ENCODE measurements around the gene GALE. TPM values are rescaled to one million over a fixed set of nuclear protein-coding genes. Genes with fewer than 3 reads are reported as not detected.

The GALE gene
- total RNA-seq, 1 donor from 2014 or later = 15.9 TPM

- Mint-ChIP-seq H3K27me3 (no peaks in the 10 kb centered on the region), H3K27ac (no peak overlapping the region), H3K4me1 (peaks cover 34% of the 10 kb centered on the region), H3K4me3 (peak overlapping the region; percentile 11), H3K36me3 (ENCODE audit: low read depth) (peaks cover 14% of the 10 kb centered on the region), H3K9me3 (no peaks in the 10 kb centered on the region)
- CTCF ChIA-PET = interaction anchor here (1.9 to 2.5 kb wide), 2 partner anchors 34 to 140 kb away, joined by 10 to 18 read pairs; no protein-coding TSS in a partner anchor
- TF ChIP-seq CTCF (IDR thresholded peaks at IDR 0.05) = no peak
- no peak for DNase-seq
- no peak for ATAC-seq (ENCODE audit: low read depth)
- POLR2A ChIA-PET = interaction anchor here (1.0 to 4.9 kb wide), 3 partner anchors 14 to 141 kb away, joined by 3 to 61 read pairs (median 4); partner anchors contain the start of genes LYPLA2 and RPL11
- intact Hi-C loops (cut with micrococcal nuclease) = no loop called here
Observed at GRCh38 chr1:23776217-23776616, 24.3 kb downstream of the GALE start.

DNA sequence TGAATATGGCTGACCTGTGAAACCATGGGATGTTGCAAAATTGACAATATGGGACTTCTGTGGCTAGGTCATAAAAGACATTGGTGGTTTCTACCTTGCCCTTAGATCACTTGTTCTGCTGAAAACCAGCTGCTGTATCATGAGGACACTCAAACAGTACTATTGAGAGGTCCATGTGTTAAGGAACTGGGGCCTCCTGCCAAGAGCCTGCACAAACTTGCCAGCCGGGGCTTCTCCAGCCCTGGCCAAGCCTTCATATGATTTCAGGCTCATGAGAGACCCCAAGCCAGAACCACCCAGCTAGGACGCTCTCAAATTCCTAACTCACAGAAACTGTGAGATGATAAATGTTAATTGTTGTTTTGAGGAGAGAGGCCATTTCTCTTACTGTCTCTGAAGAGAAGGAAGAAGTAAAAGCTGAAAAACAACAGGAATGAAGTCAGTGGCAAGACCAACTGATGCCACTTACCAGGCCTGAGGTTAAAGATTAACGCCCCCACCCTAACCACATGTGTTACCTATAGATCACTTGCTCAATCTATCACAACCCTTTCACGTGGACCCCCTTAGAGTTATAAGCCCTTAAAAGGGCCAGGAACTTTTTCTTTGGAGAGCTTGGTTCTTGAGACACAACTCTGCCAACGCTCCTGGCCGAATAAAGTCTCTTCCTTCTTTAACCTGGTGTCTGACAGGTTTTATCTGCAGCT, 26.2 kb downstream of the GALE start:
- ATAC-seq (ENCODE audit: low read depth) (no peak), DNase-seq (no peak)
- ChIA-PET POLR2A (interaction anchor here (1.0 kb wide), 1 partner anchor 28 kb away, joined by 3 read pairs; no protein-coding TSS in a partner anchor), CTCF (interaction anchor here (0.9 to 2.5 kb wide), 3 partner anchors 36 to 254 kb away, joined by 4 to 18 read pairs (median 10); no protein-coding TSS in a partner anchor)
- no peaks in the 10 kb centered on the region for H3K9me3 Mint-ChIP-seq
- H3K27me3 Mint-ChIP-seq = no peaks in the 10 kb centered on the region
- no peak overlapping the region for H3K27ac Mint-ChIP-seq
- no peak for TF ChIP-seq CTCF (IDR thresholded peaks at IDR 0.05)
- H3K4me1 Mint-ChIP-seq = peaks cover 23% of the 10 kb centered on the region
- peaks cover 7% of the 10 kb centered on the region for H3K36me3 Mint-ChIP-seq (ENCODE audit: low read depth)
- H3K4me3 Mint-ChIP-seq = no peak overlapping the region
- intact Hi-C loops (cut with micrococcal nuclease) = no loop called here

DNA sequence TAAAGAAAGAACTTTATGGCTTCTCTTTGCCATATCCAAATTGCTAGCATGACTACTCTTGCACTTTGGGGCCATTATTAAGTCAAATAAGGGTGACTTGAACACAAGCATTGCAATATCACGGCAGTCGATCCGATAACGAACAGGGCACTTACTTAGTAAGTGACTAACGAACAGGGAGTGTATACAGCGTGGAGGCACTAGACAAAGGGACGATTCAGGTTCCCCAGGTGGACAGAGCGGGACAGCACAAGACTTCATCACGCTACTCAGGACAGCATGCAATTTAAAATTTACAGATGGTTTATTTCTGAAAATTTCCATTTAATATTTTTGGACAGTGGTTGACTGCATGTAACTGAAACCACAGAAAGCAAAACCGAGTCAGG, 27.7 kb downstream of the GALE start:
- no peak for TF ChIP-seq CTCF (IDR thresholded peaks at IDR 0.05)
- H3K9me3 Mint-ChIP-seq = no peaks in the 10 kb centered on the region
- no peaks in the 10 kb centered on the region for H3K27me3 Mint-ChIP-seq
- H3K4me3 Mint-ChIP-seq = no peak overlapping the region
- H3K27ac Mint-ChIP-seq = no peak overlapping the region
- intact Hi-C loops (cut with micrococcal nuclease) = loop anchor here (1.0 kb wide), 5 partner anchors 36 to 255 kb away; partner anchors contain the start of gene FUCA1
- DNase-seq = no peak
- peaks cover 14% of the 10 kb centered on the region for H3K4me1 Mint-ChIP-seq
- ChIA-PET CTCF (no interaction called here), POLR2A (no interaction called here)
- no peak for ATAC-seq (ENCODE audit: low read depth)
- H3K36me3 Mint-ChIP-seq (ENCODE audit: low read depth) = peaks cover 9% of the 10 kb centered on the region

DNA sequence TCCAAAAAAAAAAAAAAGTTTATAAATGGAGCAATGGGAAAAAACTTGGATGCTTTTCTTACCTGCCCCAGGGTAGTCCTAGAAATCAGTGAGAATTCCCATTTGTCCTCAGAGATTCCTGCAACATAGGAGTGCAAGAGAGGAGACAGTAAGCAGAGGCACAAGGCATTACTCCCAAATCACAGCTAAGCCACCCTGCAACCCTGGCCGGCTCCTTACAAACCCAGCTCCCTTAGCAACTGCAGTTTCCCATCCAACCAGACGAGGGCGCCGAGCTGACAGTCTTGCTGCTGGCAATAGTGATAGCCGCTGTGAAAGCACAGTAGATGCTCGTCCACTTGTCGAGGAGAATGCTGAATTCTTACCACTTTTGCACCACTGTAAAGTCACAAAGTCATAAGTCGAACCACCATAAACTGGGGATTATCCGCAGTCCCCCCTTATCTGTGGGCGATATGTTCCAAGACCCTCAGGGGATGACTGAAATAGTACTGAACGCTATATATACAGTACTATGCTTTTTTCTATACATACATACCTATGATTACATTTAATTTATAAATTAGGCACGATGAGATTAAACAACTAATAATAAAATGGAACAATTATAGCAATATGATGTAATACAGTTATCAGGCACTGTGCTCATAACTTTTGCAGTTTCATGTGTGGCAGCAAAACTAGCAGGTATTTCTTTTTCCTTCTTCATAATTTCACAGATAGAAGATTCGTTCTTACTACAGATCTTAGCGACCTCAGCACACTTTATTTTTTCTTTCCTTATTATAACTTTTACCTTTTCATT, 28.3 kb downstream of the GALE start:
- intact Hi-C loops (cut with micrococcal nuclease) = loop anchor here (1.0 kb wide), 5 partner anchors 37 to 256 kb away; partner anchors contain the start of gene FUCA1
- CTCF ChIA-PET = interaction anchor here (0.5 to 3.4 kb wide), 33 partner anchors 8 to 623 kb away, joined by 3 to 91 read pairs (median 4); partner anchors contain the start of genes CNR2, ELOA, FUCA1 and ID3
- no peaks in the 10 kb centered on the region for H3K27me3 Mint-ChIP-seq
- H3K36me3 Mint-ChIP-seq (ENCODE audit: low read depth) = peaks cover 10% of the 10 kb centered on the region
- no peak overlapping the region for H3K27ac Mint-ChIP-seq
- DNase-seq = peak; percentile 76
- POLR2A ChIA-PET = interaction anchor here (0.5 to 1.6 kb wide), 13 partner anchors 9 to 187 kb away, joined by 3 to 18 read pairs (median 4); partner anchors contain the start of genes GALE, HMGCL and LYPLA2
- ATAC-seq (ENCODE audit: low read depth) = peak; percentile 100
- TF ChIP-seq CTCF (IDR thresholded peaks at IDR 0.05) = peak; percentile 68
- H3K4me3 Mint-ChIP-seq = no peak overlapping the region
- peaks cover 10% of the 10 kb centered on the region for H3K4me1 Mint-ChIP-seq
- no peaks in the 10 kb centered on the region for H3K9me3 Mint-ChIP-seq
